ENCODE data around the gene KLHL11. TPM values are rescaled to one million over a fixed set of nuclear protein-coding genes. Genes with fewer than 3 reads are reported as not detected.

KLHL11 gene
- total and polyA plus RNA-seq, 9 of the 15 experiments (the other 6 are each of a cell fraction or from before 2014, with no cell fraction given), result 0.20 to 17.0 (median 10.3) TPM

GRCh38 chr17:41813699-41814124 lies 51.5 kb downstream of the KLHL11 start:
- ATAC-seq (no peak), DNase-seq (ENCODE audit: extremely low read depth in 1 of 4, low spot score in 3 of 4) (no peak), FAIRE-seq (no peak)
- no peaks in the 10 kb centered on the region for H3K79me2 ChIP-seq (ENCODE audit: control insufficient read depth, insufficient read depth, low read length)
- no peak overlapping the region for H2AFZ ChIP-seq (ENCODE audit: low read depth, low read length)
- no peaks in the 10 kb centered on the region for H4K20me1 ChIP-seq (replicated peaks; ENCODE audit: control insufficient read depth, insufficient read depth, low read length)
- peaks cover 2 to 38% of the 10 kb centered on the region in 2 experiments; a peak in 3 of 5 replicates for H3K4me1 ChIP-seq (replicated peaks in 1 of 2; ENCODE audit: control insufficient read depth in 2 of 2, insufficient read depth in 2 of 2, low read length in 2 of 2)
- peak overlapping the region in 1 of 2 experiments; percentile 40; a peak in 2 of 4 replicates for H3K9ac ChIP-seq (ENCODE audit: insufficient read depth in 1 of 2, low read depth in 2 of 2, low read length in 2 of 2)
- H3K27me3 ChIP-seq (ENCODE audit: control insufficient read depth in 2 of 2, insufficient read depth in 2 of 2, low read length in 2 of 2), result no peaks in the 10 kb centered on the region
- ChIA-PET CTCF (ENCODE audit: low intra/inter-chr PET ratio) (no interaction called here), POLR2A (interaction anchor here (0.9 to 1.2 kb wide), 2 partner anchors 9 to 46 kb away, joined by 3 to 4 read pairs; no protein-coding TSS in a partner anchor)
- H3K27ac ChIP-seq (ENCODE audit: extremely low read depth, low read depth, low read length), result no peak overlapping the region
- no peak overlapping the region for H3K4me3 ChIP-seq
- no peaks in the 10 kb centered on the region for H3K9me1 ChIP-seq (ENCODE audit: control insufficient read depth, insufficient read depth, low read length)
- H3K9me3 ChIP-seq (replicated peaks; ENCODE audit: control insufficient read depth, insufficient read depth, low read depth, low read length), result no peaks in the 10 kb centered on the region
- no TSS peak for BruUV-seq (replicated peaks)
- in situ Hi-C loops (cut with MboI), result no loop called here
- 66% methylated on average over 8 of the region's 9 CpGs for whole genome bisulfite sequencing (ENCODE audit: insufficient coverage, low coverage, missing lambda C conversion rate)
- TF ChIP-seq KDM4B (IDR thresholded peaks at IDR 0.05; ENCODE audit: borderline replicate concordance in 2 of 2, low read depth in 1 of 2) (no peak), TARDBP (IDR thresholded peaks at IDR 0.05) (no peak), CGGBP1 (CRISPR knock-in tag; IDR thresholded peaks at IDR 0.05) (no peak), CTCFL (IDR thresholded peaks at IDR 0.05; ENCODE audit: borderline replicate concordance, insufficient read depth, low read depth, low read length, poor library complexity, severe bottlenecking) (no peak), ZNF263 (CRISPR knock-in tag; IDR thresholded peaks at IDR 0.05; ENCODE audit: borderline replicate concordance) (no peak)
- H3K4me2 ChIP-seq (ENCODE audit: insufficient read depth, low read length), result no peak overlapping the region
- intact Hi-C loops (cut with micrococcal nuclease), result no loop called here
- no peaks in the 10 kb centered on the region for H3K36me3 ChIP-seq (ENCODE audit: control insufficient read depth, insufficient read depth, low read length)

All from K562 (cell line).